Kidney glomerular epithelial cell (primary cell): ENCODE results near the gene ANKRD29.
"Not testable (repeated sequence)": the region's sequence is repeated elsewhere in the genome, so short reads cannot be mapped to it uniquely, and the experiment has no call there.

Experiments
- DNase-seq: peaks from one replicate; lab custom pipeline; 2025; lab: John Stamatoyannopoulos, UW

ANKRD29 gene

DNA sequence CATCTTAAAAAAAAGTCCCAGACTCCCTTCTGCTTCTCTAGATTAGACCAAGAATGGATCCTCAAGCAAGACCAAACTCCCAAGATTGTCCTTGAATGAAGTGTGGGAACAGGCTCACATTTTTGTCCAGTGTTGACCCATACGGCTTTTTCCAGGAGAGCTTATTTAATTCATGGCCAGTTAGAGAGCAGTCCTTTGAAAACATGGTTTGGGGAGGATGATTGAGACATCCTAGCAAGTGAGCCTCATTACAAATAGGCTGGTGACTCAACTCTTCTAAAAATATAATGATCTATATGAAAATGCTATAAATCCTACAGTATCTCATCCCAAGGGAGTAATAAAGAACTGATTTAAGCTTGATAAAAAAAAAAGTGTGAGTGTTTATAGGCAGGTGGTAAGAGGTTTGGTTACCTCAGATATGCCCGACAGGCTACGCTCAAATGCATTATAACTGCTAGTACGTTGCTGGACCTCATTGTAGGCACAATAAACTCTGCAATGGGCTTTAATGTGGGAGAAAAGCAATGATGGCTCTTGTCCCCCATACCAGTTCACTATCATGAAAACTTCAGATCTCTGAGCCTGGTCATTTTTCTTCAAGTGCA lies 17.0 kb downstream of the ANKRD29 start:
- DNase-seq, result no peak

DNA sequence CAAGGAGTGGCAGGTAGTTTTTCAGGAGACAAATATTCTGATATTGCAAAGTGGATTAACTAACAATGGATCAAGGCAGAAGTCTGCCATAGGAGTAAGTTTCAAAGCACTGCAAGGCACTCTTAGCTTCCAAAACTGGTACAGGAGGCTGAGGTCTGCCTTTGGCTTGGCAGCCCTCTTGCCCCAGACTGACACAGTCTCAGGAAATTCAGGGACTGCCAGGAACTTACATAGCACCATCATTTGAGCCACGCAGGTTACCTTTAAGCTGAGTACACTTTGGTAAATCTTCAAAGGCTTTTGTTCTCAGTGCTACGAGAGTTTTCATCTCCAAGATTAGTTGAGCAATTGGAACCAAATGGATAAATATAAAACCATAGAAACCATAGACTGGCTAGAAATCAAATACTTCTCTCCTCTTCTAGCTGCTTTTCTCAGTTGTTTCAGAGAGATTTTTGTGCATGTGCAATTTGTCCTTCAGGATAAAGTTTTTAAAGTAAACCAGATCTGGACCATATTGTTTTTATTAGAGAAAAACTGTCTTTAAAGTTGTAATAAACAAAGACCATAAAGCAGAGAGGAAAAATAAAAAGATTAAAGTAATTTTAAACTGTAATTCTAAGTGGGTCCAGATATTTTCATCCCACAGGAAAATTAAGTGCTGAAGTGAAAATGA lies 18.8 kb downstream of the ANKRD29 start:
- no peak for DNase-seq

DNA sequence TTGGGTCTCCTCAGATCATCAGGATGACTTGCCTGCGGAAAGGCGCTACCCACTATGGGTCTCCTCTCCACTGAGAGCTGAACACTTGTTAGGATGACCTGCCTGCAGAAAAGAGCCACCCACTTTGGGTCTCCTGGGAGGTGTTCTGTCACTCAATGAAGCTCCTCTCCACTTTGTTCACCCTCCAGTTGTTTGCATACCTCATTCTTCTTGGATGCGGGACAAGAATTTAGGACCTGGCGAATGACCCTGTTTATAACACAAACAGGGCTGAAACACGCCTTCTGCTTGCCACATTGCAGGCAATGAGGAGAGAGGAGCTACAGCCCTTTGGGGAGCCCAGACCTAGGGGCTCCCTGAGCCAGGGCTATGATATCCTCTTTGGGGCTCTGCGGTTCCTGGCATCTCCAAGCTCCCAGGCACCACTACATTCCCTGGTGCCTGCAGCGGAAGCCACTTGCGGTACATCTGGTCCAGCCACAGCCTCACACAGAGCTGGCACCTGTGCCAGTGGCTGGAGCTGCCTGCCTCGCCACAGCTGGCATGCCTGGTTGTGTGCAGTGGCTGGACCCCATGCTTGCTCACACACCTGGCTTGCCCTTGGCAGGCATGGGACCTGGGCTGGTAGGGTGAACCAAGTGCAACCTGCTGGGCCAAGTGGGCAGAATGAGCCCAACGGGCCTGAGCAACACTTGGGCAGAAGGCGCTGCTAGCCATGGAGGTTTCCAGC lies 20.6 kb downstream of the ANKRD29 start:
- DNase-seq, result no peak

DNA sequence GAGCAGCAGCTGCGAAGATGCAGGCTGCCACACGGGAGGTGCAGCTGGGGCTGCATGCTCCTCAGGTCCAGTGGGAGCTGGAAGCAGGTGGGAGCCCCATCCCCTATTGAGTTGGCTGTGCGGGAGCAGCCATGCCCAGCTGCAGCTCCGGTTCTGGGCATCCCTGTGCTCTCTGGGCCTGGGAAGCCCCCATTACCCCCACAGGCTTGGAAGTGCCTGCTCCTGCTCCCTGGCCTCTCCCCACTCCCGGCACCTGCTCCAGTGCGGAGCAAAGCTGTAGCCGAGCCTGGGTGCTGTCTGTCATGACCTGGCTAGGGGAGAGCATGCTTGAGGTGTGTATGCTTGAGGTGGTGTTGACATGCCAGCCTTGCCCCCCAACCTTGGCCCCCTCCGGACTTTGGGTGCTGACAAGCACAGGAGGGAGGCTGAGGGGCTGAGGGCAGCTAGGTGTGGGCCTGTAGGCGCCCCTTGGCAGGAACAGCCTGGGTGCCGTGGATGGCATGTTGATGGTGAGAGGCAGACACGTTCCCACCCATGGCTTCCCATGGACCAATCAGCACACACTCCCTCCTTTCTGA lies 21.5 kb downstream of the ANKRD29 start:
- no peak for DNase-seq

- DNase-seq, result no peak
Measured at GRCh38 chr18:23640052-23640451, 22.7 kb downstream of the ANKRD29 start.

DNA sequence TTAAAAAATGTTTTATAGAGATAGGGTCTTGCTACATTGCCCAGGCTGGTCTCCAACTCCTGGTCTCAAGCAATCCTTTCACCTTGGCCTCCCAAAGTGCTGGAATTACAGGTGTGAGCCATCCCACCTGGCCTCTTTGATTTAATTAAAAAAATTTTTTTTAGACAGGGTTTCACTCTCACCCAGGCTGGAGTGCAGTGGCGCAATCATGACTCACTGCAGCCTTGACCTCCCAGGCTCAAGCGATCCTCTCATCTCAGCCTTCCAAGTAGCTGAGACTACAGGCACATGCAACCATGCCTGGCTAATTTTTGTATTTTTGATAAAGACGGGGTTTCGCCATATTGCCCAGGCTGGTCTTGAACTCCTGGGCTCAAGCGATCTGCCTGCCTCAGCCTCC lies 26.3 kb downstream of the ANKRD29 start:
- DNase-seq, result not testable (repeated sequence)

DNA sequence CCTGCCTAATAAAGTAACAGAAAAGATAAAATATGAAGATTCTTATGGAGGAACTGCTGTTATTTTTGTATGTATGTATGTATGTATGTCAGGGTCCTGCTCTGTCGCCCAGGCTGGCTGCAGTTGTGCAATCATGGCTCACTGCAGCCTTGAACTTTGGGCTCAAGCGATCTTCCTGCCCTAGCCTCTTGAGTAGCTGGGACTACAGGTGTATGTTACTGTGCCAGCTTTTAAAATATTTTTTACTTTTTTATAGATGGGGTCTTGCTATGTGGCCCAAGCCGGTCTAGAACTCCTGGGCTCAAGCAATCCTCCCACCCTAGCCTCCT lies 26.7 kb downstream of the ANKRD29 start:
- DNase-seq, result no peak

- no peak for DNase-seq
Measured at GRCh38 chr18:23635283-23636070, 27.2 kb downstream of the ANKRD29 start.

GRCh38 chr18:23634692-23635091 lies 28.0 kb downstream of the ANKRD29 start:
- DNase-seq, result no peak

GRCh38 chr18:23632615-23633014 lies 30.1 kb downstream of the ANKRD29 start:
- no peak for DNase-seq

GRCh38 chr18:23631746-23632145 lies 31.0 kb downstream of the ANKRD29 start:
- DNase-seq, result no peak

GRCh38 chr18:23631312-23631711 lies 31.4 kb downstream of the ANKRD29 start:
- DNase-seq, result no peak

GRCh38 chr18:23629444-23629946 lies 33.2 kb downstream of the ANKRD29 start:
- peak; percentile 82 for DNase-seq

- no peak for DNase-seq
Measured at GRCh38 chr18:23627970-23628369, 34.7 kb downstream of the ANKRD29 start.

- DNase-seq, result peak; percentile 84
Measured at GRCh38 chr18:23627321-23627720, 35.4 kb downstream of the ANKRD29 start.

GRCh38 chr18:23626451-23627279 lies 36.0 kb downstream of the ANKRD29 start:
- peak; percentile 41 for DNase-seq

GRCh38 chr18:23623040-23623439 lies 39.7 kb downstream of the ANKRD29 start:
- DNase-seq, result no peak

DNA sequence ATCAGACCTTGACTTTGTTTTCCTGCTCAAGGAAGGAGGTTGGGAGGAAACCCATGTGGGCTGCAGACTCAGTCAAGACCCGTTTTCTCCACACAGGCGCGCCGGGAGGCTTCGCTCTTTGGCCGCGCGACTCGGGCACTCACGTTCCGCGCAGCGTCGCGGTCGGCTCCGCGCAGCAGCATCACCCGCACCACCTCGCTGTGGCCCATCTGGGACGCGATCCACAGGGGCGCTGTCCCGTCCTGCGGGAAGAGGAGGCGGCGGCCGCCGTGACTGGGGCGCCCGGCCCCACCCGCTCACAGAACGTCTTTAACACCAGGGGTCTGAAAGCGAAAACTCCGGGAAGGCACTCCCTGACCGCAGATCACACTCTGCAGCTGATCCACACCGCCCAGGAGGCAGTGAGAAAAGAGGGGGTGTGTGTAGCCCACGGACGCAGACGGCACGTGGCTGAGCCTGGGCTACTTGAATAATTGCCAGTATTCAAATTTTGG lies 43.3 kb downstream of the ANKRD29 start:
- no peak for DNase-seq

DNA sequence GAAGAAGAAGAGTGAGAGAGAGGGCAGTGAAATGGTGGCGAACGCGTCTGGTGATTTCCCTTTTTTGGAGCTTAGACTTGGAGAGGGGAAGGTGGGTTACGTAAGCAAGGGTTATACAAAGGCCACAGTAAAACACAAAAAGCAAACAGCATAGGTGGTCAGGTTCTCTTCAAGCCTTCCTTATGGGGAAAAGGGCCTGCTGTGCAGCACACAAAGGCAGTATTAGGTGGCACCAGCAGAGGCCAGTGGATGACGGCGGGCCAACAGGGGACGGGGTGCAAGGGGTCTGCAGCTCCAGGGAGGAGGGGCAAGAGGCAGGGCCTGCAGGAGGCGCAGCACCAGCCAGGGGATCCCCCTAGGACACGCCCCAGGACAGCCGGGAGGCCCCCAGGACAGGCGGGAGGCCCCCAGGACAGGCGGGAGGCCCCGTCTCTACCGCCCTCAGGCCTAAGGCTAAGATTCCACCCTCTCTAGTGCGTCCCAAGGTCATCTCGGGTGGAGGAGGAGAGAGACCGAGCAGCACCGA lies 43.8 kb downstream of the ANKRD29 start:
- no peak for DNase-seq

DNA sequence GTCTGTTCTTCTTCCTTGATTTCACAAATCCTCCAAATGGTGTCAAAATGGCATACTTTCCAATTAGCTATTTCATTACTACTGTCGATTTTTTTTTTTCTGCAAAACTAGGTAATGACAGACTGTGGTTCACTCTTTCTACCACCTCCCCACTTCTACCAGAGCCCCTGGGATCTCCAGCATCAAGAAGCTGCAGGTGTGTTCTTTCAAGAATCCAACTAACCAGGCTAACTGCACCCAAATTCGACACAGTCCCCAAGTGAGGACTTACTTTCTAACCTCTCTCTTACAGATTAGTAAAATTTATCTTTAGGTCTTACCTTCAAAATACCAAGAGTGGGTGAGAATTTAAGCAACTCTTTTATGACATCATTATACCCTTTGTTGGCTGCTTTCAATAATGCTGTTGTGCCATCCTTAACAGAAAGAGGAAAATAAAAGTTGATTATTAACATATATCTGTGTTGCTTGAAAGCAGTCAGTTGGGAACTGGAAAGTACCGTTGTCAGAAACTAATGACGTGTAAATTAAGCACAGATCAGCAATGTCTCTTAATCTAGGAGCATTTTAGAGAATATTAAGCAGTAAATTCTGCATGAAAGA lies 45.2 kb downstream of the ANKRD29 start:
- DNase-seq, result peak; percentile 89
